Suprapubic skin (tissue), 4 donors: ENCODE results near the gene KYAT1.

Experiments
- EP300 ChIP-seq: sonication (generic); formaldehyde crosslinking; IDR thresholded peaks from one replicate; pipeline ENCODE4 v1.6.1; 2017; ENCODE audit warnings: antibody characterized with exemption
- POLR2A ChIP-seq, 2 donors: fragments of 450-650 bp; IDR thresholded peaks; one replicate each; pipeline ENCODE4 v1.6.1; 2017; ENCODE audit warnings: antibody characterized with exemption in 2 of 2, mild to moderate bottlenecking in 2 of 2, moderate library complexity in 2 of 2
- POLR2AphosphoS5 ChIP-seq, 3 donors: sonication (generic); formaldehyde crosslinking; IDR thresholded peaks; one replicate each; pipeline ENCODE4 v1.6.1; 2017; ENCODE audit warnings: antibody characterized with exemption in 3 of 3
- TF ChIP-seq, protein P1 (sequence below), 2 donors: fragments of 200-600 bp in 1 of 2; fragments of 450-650 bp in 1 of 2; sonication (generic) in 1 of 2; IDR thresholded peaks; one replicate each; pipeline ENCODE4 v1.5.1; 2016 to 2019; ENCODE audit warnings: antibody characterized with exemption in 2 of 2, mild to moderate bottlenecking in 1 of 2, moderate library complexity in 1 of 2

DNA sequence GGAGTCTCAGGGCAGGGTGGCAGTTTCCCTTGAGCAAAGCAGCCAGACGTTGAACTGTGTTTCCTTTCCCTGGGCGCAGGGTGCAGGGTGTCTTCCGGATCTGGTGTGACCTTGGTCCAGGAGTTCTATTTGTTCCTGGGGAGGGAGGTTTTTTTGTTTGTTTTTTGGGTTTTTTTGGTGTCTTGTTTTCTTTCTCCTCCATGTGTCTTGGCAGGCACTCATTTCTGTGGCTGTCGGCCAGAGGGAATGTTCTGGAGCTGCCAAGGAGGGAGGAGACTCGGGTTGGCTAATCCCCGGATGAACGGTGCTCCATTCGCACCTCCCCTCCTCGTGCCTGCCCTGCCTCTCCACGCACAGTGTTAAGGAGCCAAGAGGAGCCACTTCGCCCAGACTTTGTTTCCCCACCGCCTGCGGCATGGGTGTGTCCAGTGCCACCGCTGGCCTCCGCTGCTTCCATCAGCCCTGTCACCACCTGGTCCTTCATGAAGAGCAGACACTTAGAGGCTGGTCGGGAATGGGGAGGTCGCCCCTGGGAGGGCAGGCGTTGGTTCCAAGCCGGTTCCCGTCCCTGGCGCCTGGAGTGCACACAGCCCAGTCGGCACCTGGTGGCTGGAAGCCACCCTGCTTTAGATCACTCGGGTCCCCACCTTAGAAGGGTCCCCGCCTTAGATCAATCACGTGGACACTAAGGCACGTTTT, 35.5 kb upstream of the KYAT1 start:
- TF ChIP-seq POLR2A (IDR thresholded peaks at IDR 0.05) (no peak), POLR2AphosphoS5 (IDR thresholded peaks at IDR 0.05) (peak in 2 of 3 donors; percentile 8 to 55), EP300 (no peak)
- TF ChIP-seq, protein P1, sequence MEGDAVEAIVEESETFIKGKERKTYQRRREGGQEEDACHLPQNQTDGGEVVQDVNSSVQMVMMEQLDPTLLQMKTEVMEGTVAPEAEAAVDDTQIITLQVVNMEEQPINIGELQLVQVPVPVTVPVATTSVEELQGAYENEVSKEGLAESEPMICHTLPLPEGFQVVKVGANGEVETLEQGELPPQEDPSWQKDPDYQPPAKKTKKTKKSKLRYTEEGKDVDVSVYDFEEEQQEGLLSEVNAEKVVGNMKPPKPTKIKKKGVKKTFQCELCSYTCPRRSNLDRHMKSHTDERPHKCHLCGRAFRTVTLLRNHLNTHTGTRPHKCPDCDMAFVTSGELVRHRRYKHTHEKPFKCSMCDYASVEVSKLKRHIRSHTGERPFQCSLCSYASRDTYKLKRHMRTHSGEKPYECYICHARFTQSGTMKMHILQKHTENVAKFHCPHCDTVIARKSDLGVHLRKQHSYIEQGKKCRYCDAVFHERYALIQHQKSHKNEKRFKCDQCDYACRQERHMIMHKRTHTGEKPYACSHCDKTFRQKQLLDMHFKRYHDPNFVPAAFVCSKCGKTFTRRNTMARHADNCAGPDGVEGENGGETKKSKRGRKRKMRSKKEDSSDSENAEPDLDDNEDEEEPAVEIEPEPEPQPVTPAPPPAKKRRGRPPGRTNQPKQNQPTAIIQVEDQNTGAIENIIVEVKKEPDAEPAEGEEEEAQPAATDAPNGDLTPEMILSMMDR (IDR thresholded peaks at IDR 0.05), result no peak
